Panc1 (cell line): ENCODE measurements around the gene FES.

Source experiments
- POLR2AphosphoS5 ChIP-seq: IDR thresholded peaks from 2 replicates; pipeline ENCODE4 v1.6.1; 2012; ENCODE audit warnings: mild to moderate bottlenecking, low read depth, low read length, moderate library complexity
- SIN3A ChIP-seq: IDR thresholded peaks from 2 replicates; pipeline ENCODE4 v1.6.1; 2012; ENCODE audit warnings: low read depth, mild to moderate bottlenecking, low read length, moderate library complexity, borderline replicate concordance; ENCODE audit not compliant: insufficient read depth
- TCF7L2 ChIP-seq: IDR thresholded peaks from 2 replicates; pipeline ENCODE4 v1.6.1; 2011; ENCODE audit warnings: mild to moderate bottlenecking, low read depth, low read length, inconsistent platforms
- TF ChIP-seq, protein P1 (sequence below): fragments of 450-650 bp; IDR thresholded peaks from 2 replicates; pipeline ENCODE4 v1.5.1; 2017; ENCODE audit warnings: mild to moderate bottlenecking

DNA sequence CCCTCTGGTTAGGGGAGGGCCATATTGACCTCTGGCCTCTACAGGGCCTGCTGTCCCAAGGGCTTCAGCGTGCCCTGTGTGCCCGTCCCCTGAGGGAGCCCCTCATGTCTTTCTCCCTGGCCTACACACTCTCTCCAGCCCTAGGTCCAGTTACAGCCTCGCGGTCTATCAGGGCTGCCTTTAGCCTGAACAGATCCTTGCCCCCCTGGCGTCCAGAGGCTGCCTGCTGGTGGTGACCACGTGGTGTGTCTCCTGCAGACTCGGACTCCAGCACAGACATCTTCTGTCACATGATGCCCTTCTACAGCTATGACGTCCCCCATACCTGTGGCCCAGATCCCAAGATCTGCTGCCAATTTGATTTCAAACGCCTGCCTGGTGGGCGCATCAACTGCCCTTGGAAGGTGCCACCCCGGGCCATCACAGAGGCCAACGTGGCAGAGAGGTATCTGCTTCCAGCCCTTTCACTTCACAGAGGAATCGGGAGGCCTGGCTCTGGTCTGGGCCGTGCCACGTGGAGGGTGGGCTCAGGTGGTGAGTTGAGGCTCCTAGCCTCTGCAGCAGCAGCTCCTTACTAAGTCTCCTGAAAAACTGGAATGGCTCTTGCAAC, 22.9 kb downstream of the FES start:
- TF ChIP-seq TCF7L2 (no peak), SIN3A (no peak), POLR2AphosphoS5 (no peak)
- TF ChIP-seq, protein P1, sequence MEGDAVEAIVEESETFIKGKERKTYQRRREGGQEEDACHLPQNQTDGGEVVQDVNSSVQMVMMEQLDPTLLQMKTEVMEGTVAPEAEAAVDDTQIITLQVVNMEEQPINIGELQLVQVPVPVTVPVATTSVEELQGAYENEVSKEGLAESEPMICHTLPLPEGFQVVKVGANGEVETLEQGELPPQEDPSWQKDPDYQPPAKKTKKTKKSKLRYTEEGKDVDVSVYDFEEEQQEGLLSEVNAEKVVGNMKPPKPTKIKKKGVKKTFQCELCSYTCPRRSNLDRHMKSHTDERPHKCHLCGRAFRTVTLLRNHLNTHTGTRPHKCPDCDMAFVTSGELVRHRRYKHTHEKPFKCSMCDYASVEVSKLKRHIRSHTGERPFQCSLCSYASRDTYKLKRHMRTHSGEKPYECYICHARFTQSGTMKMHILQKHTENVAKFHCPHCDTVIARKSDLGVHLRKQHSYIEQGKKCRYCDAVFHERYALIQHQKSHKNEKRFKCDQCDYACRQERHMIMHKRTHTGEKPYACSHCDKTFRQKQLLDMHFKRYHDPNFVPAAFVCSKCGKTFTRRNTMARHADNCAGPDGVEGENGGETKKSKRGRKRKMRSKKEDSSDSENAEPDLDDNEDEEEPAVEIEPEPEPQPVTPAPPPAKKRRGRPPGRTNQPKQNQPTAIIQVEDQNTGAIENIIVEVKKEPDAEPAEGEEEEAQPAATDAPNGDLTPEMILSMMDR, result no peak
